Vagina (tissue), 2 donors: Measurements from ENCODE around the gene IL22RA1. TPM values are rescaled to one million over a fixed set of nuclear protein-coding genes. Genes with fewer than 3 reads are reported as not detected.

Experiments
- DNase-seq, 2 donors: peaks; one replicate each; pipeline ENCODE4 v3.0.0-alpha.2; 2017; ENCODE audit errors: extremely low spot score in 2 of 2
- H3K27ac ChIP-seq: fragments of 200-600 bp; sonication (generic); one replicate; pipeline ENCODE4 v1.5.1; 2019
- H3K27me3 ChIP-seq: fragments of 200-600 bp; sonication (generic); one replicate; pipeline ENCODE4 v1.5.1; 2019
- H3K36me3 ChIP-seq, 2 donors: fragments of 200-600 bp; sonication (generic); one replicate each; pipeline ENCODE4 v1.5.1; 2017 to 2019
- H3K4me1 ChIP-seq: fragments of 200-600 bp; sonication (generic); one replicate; pipeline ENCODE4 v1.5.1; 2019
- H3K4me3 ChIP-seq, 2 donors: fragments of 200-600 bp; sonication (generic); 1 replicate in 1 of 2; 2 replicates in 1 of 2; pipeline ENCODE4 v1.5.1; 2016 to 2019
- H3K9me3 ChIP-seq: fragments of 200-600 bp; sonication (generic); one replicate; pipeline ENCODE4 v1.5.1; 2019
- POLR2A ChIP-seq, 2 donors: fragments of 450-650 bp; IDR thresholded peaks; one replicate each; pipeline ENCODE4 v1.6.1; 2017; ENCODE audit warnings: antibody characterized with exemption in 2 of 2, mild to moderate bottlenecking in 2 of 2, moderate library complexity in 2 of 2
- POLR2AphosphoS5 ChIP-seq, 2 donors: sonication (generic); formaldehyde crosslinking; IDR thresholded peaks; one replicate each; pipeline ENCODE4 v1.9.0; 2017; ENCODE audit warnings: antibody characterized with exemption in 2 of 2, mild to moderate bottlenecking in 2 of 2, low read depth in 1 of 2; ENCODE audit not compliant: insufficient read depth in 1 of 2
- intact Hi-C: fragments of 100-400 bp; cut with DNase I; formaldehyde crosslinking; loops from one replicate; pipeline ENCODE4 v1.15.1; 2023
- total RNA-seq: library from RNA; depleted of rRNA; stranded (reverse); fragments of >200 nt; gene quantifications from one replicate; pipeline ENCODE4 v1.2.3, GENCODE V29; 2016
- TF ChIP-seq, protein P1 (sequence below), 3 experiments: fragments of 450-650 bp in 2 of 3; fragments of 200-600 bp in 1 of 3; sonication (generic) in 1 of 3; IDR thresholded peaks; one replicate each; pipeline ENCODE4 v1.5.1; 2017 to 2019; ENCODE audit warnings: antibody characterized with exemption in 3 of 3, mild to moderate bottlenecking in 2 of 3, moderate library complexity in 2 of 3

IL22RA1 gene
- total RNA-seq, 1 donor from 2014 or later = 4.2 TPM

DNA sequence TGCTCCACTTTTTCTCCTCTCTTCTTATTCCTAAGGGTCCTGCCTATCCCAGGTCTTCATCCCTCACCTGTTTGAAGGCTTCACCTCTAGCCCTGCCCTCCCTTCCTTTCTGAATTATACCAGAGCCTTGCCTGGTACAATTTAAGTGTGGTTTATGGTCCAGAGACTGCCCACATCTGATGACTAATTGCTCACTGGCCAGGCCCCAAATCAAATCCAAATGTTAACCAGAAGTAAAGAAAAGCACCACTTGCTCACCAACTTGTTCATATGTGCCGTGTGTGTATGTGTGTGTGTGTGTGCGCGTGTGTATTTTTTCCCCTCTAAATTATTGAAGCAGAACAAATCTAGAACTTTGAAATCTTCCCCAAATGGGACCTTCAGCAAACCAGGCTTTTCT lies 57.4 kb downstream of the IL22RA1 start:
- intact Hi-C loops = no loop called here
- H3K4me1 ChIP-seq = no peaks in the 10 kb centered on the region

DNA sequence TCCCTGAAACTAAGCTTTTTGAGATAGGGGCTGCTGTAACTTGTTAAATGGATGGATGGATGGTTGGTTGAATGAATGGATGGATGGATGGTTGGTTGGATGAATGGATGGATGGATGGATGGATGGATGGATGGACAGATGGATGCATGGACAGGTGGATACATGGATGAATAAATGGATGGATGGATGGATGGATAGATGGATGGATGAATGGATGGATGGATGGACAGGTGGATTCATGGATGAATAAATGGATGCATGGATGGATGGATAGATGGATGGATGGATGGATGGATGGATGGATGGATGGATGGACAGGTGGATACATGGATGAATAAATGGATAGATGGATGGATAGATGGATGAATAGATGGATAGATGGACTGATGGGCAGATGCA lies 57.9 kb downstream of the IL22RA1 start:
- H3K4me3 ChIP-seq = no peak overlapping the region
- TF ChIP-seq POLR2A (IDR thresholded peaks at IDR 0.05) (no peak), POLR2AphosphoS5 (IDR thresholded peaks at IDR 0.05; ENCODE audit: insufficient read depth in 1 of 2, low read depth in 1 of 2) (no peak)
- TF ChIP-seq, protein P1, sequence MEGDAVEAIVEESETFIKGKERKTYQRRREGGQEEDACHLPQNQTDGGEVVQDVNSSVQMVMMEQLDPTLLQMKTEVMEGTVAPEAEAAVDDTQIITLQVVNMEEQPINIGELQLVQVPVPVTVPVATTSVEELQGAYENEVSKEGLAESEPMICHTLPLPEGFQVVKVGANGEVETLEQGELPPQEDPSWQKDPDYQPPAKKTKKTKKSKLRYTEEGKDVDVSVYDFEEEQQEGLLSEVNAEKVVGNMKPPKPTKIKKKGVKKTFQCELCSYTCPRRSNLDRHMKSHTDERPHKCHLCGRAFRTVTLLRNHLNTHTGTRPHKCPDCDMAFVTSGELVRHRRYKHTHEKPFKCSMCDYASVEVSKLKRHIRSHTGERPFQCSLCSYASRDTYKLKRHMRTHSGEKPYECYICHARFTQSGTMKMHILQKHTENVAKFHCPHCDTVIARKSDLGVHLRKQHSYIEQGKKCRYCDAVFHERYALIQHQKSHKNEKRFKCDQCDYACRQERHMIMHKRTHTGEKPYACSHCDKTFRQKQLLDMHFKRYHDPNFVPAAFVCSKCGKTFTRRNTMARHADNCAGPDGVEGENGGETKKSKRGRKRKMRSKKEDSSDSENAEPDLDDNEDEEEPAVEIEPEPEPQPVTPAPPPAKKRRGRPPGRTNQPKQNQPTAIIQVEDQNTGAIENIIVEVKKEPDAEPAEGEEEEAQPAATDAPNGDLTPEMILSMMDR (IDR thresholded peaks at IDR 0.05) = no peak
- no peaks in the 10 kb centered on the region for H3K36me3 ChIP-seq
- no peaks in the 10 kb centered on the region for H3K9me3 ChIP-seq
- intact Hi-C loops = no loop called here
- H3K4me1 ChIP-seq = no peaks in the 10 kb centered on the region
- no peak for DNase-seq
- no peaks in the 10 kb centered on the region for H3K27me3 ChIP-seq
- no peak overlapping the region for H3K27ac ChIP-seq

More for the DNA sequence above, 57.4 kb downstream of the IL22RA1 start:
- Histone ChIP-seq H3K27ac (no peak overlapping the region), H3K4me3 (no peak overlapping the region), H3K36me3 (no peaks in the 10 kb centered on the region), H3K27me3 (no peaks in the 10 kb centered on the region), H3K9me3 (no peaks in the 10 kb centered on the region)
- DNase-seq = no peak
- TF ChIP-seq POLR2A (IDR thresholded peaks at IDR 0.05) = no peak
- TF ChIP-seq, protein P1 (IDR thresholded peaks at IDR 0.05) = no peak
- TF ChIP-seq POLR2AphosphoS5 (IDR thresholded peaks at IDR 0.05; ENCODE audit: insufficient read depth in 1 of 2, low read depth in 1 of 2) = no peak

DNA sequence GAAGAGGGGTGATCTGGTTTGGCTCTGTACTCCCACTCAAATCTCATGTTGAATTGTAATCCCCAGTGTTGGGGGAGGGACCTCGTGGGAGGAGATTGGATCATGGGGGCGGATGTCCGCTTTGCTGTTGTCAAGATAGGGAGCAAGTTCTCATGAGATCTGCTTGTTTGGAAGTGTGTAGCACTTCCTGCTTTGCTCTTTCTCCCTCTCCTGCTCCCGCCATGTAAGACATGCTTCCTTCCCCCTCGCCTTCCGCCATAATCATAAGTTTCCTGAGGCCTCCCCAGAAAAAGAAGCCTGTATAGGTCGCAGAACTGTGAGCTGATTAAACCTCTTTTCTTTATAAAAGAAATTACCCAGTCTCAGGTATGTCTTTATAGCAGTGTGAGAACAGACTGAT lies 58.9 kb downstream of the IL22RA1 start:
- intact Hi-C loops = no loop called here
- TF ChIP-seq POLR2A (IDR thresholded peaks at IDR 0.05) (no peak), POLR2AphosphoS5 (IDR thresholded peaks at IDR 0.05; ENCODE audit: insufficient read depth in 1 of 2, low read depth in 1 of 2) (no peak)
- TF ChIP-seq, protein P1 (IDR thresholded peaks at IDR 0.05) = no peak
- Histone ChIP-seq H3K27ac (no peak overlapping the region), H3K27me3 (no peaks in the 10 kb centered on the region), H3K4me3 (no peak overlapping the region), H3K9me3 (no peaks in the 10 kb centered on the region), H3K36me3 (no peaks in the 10 kb centered on the region), H3K4me1 (no peaks in the 10 kb centered on the region)
- no peak for DNase-seq

DNA sequence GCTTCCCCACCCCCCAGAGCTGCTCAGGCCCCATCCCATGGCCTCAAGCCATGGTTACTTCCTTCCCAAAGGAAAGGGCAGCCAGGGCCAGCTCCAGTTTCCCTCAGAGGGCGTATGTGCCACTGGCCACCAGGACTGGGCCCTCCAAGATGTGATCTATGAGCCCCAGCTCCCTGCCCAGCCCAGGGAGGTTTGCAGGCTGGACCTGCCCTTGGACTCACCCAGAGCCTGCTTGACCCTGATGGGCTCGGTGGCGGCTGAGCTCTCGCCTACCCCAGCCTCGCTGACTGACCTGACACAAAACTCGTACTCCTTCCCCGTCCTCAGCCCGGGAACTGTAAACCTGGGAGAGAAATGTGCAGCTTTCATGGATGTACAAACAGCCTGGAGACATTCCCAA lies 60.6 kb downstream of the IL22RA1 start:
- Histone ChIP-seq H3K36me3 (no peaks in the 10 kb centered on the region), H3K4me3 (no peak overlapping the region), H3K4me1 (no peaks in the 10 kb centered on the region), H3K9me3 (no peaks in the 10 kb centered on the region), H3K27ac (no peak overlapping the region), H3K27me3 (no peaks in the 10 kb centered on the region)
- no peak for DNase-seq
- TF ChIP-seq POLR2AphosphoS5 (IDR thresholded peaks at IDR 0.05; ENCODE audit: insufficient read depth in 1 of 2, low read depth in 1 of 2) (no peak), POLR2A (IDR thresholded peaks at IDR 0.05) (no peak)
- TF ChIP-seq, protein P1 (IDR thresholded peaks at IDR 0.05) = no peak
- intact Hi-C loops = no loop called here

DNA sequence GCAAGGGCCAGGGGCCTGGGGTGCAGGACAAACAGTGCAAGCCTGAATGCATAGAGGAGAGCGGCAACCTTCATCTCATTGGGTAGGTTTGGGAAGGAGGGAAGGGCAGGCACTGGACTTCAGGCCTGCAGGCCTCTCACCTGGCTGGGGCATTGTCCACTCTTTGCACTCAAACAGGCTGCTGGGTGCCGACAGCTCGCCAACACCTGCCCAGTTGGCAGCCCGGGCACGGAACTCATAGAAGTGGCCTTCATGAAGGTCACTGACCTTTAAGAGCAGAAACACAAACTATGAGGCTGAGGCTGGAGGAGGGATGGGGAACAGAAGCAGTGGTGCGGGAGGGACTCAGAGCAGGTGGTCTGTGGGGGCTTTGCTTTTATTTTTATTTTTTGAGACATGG lies 61.8 kb downstream of the IL22RA1 start:
- DNase-seq = no peak
- no peak for TF ChIP-seq POLR2AphosphoS5 (IDR thresholded peaks at IDR 0.05; ENCODE audit: insufficient read depth in 1 of 2, low read depth in 1 of 2)
- TF ChIP-seq, protein P1 (IDR thresholded peaks at IDR 0.05) = no peak
- no peak for TF ChIP-seq POLR2A (IDR thresholded peaks at IDR 0.05)
- H3K27me3 ChIP-seq = no peaks in the 10 kb centered on the region
- no peaks in the 10 kb centered on the region for H3K4me1 ChIP-seq
- H3K9me3 ChIP-seq = no peaks in the 10 kb centered on the region
- intact Hi-C loops = no loop called here
- H3K4me3 ChIP-seq = no peak overlapping the region
- no peak overlapping the region for H3K27ac ChIP-seq
- H3K36me3 ChIP-seq = no peaks in the 10 kb centered on the region
